Measurements from ENCODE around the gene LRP5. TPM values are rescaled to one million over a fixed set of nuclear protein-coding genes. Genes with fewer than 3 reads are reported as not detected.
A peak's percentile ranks its signal among the peaks of the same experiment; 100 is the strongest.

Gene LRP5
- total and polyA plus RNA-seq, 10 donors = 3.9 to 21.8 (median 14.1) TPM

DNA sequence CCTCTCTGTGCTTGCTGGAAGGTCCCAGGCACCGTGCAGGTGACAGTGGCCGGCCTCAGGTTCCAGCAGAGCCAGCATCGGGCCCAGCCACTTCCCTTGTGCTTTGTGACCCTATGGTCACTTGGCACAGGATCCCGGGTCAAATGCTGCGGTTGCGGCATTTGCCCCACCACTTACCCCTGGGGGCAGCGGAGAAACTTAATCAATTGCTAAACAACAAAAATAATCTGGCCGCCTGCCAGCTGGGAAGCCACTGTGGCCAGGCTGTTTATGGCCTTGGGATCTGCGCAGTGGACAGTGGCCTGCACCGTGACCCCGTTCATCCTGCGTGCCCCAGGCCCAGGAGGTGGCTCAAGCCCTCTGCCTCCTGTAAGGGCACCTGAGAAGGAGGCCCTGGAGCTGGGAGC is 65.0 kb downstream of the LRP5 start:
- intact Hi-C loops (cut with DNase I; ENCODE audit: low total_unique reads) = no loop called here

DNA sequence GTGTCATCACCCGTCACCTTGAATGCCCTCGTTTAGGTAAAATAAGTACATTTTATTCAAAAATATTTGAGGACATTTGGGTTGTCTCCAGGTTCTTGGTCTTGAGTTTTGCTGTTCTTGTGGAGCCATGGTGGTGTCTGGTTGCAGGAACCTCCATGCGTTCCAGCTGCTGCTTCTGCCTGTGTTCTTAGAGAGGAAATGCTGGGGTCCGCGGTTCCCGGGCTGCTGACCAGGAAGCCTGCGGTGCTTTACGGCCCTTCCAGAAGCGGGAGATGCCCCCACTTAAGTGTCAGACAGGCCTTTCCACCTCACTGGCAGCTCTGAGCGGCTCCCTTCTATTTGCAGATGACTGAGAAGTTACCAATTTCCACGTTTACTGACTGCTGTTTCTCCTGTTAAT is 66.8 kb downstream of the LRP5 start:
- WGBS, 5 donors = 40 to 59% (median 45%) methylated on average over 11 of the region's 11 CpGs
- peaks cover 0 to 16% (median 0%) of the 10 kb centered on the region in 7 donors for H3K27me3 ChIP-seq (replicated peaks in 1 of 7)
- no peak for TF ChIP-seq POLR2A (IDR thresholded peaks at IDR 0.05)
- TF ChIP-seq POLR2AphosphoS5 (IDR thresholded peaks at IDR 0.05) = no peak
- TF ChIP-seq, protein P1, sequence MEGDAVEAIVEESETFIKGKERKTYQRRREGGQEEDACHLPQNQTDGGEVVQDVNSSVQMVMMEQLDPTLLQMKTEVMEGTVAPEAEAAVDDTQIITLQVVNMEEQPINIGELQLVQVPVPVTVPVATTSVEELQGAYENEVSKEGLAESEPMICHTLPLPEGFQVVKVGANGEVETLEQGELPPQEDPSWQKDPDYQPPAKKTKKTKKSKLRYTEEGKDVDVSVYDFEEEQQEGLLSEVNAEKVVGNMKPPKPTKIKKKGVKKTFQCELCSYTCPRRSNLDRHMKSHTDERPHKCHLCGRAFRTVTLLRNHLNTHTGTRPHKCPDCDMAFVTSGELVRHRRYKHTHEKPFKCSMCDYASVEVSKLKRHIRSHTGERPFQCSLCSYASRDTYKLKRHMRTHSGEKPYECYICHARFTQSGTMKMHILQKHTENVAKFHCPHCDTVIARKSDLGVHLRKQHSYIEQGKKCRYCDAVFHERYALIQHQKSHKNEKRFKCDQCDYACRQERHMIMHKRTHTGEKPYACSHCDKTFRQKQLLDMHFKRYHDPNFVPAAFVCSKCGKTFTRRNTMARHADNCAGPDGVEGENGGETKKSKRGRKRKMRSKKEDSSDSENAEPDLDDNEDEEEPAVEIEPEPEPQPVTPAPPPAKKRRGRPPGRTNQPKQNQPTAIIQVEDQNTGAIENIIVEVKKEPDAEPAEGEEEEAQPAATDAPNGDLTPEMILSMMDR (IDR thresholded peaks at IDR 0.05 in 8 of 11, conservative IDR thresholded peaks at IDR 0.05 in 3 of 11) = no peak
- H3K36me3 ChIP-seq = no peaks in the 10 kb centered on the region
- peaks cover 54 to 95% (median 74%) of the 10 kb centered on the region in 6 donors for H3K4me1 ChIP-seq
- no peak overlapping the region for H3K4me3 ChIP-seq
- intact Hi-C loops (cut with DNase I; ENCODE audit: low total_unique reads) = no loop called here
- H3K9me3 ChIP-seq = no peaks in the 10 kb centered on the region
- no peak for DNase-seq
- H3K27ac ChIP-seq = peak overlapping the region in 1 of 8 donors; percentile 72

More for the DNA sequence above, 65.0 kb downstream of the LRP5 start:
- peak overlapping the region in 1 of 8 donors; percentile 1 for H3K27ac ChIP-seq
- 31 to 74% (median 66%) methylated on average over 5 to 12 of the region's 12 CpGs for WGBS, 5 donors
- no peak overlapping the region for H3K4me3 ChIP-seq
- no peaks in the 10 kb centered on the region for H3K9me3 ChIP-seq
- DNase-seq = no peak
- TF ChIP-seq, protein P1 (IDR thresholded peaks at IDR 0.05 in 8 of 11, conservative IDR thresholded peaks at IDR 0.05 in 3 of 11) = no peak
- peak; percentile 47 to 71 (median 66) for TF ChIP-seq POLR2AphosphoS5 (IDR thresholded peaks at IDR 0.05)
- TF ChIP-seq POLR2A (IDR thresholded peaks at IDR 0.05) = no peak
- no peaks in the 10 kb centered on the region for H3K36me3 ChIP-seq
- peaks cover 47 to 95% (median 74%) of the 10 kb centered on the region in 6 donors for H3K4me1 ChIP-seq
- H3K27me3 ChIP-seq (replicated peaks in 1 of 7) = peaks cover 0 to 34% (median 0%) of the 10 kb centered on the region in 7 donors

DNA sequence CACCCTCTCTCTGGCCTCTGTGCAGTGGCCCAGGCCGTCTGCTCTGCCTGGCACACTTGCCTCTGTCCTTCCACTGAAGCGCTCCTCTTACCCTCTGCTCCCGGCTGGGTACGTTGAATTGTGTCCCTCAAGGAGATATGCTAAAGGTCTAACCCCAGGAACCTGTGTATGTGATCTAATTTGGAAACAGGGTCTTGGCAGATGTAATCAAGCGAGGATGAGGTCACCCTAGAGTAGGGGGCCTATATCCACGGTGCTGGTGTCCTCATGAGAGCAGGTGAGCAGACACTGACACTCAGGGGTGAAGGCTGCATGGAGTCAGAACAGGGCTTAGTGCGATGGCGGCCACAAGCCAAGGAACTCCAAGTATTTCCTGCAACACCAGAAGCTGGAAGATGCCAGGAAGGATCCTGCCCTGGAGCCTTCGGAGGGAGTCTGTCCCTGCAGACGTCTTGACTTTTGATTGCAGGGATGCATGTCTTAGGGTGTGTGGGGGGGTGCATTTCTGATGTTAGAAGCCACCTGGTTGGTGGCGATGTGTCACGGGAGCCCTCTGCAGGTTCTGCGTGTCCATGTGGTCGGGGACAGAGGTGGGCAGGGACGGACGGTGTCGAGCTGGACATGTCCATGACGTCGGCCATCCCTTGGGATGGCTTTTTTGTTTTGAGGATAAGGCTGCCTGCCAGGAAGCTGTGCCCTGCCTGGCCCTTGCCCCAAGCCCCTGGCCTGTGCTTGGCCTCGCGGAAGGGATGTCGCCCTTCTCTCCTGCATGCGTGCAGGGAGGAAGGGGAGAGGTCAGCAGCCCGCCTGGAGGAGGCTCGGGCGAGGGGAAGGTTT is 68.6 kb downstream of the LRP5 start:
- TF ChIP-seq POLR2AphosphoS5 (IDR thresholded peaks at IDR 0.05) = peak; percentile 76 to 87 (median 86)
- TF ChIP-seq, protein P1 (IDR thresholded peaks at IDR 0.05 in 8 of 11, conservative IDR thresholded peaks at IDR 0.05 in 3 of 11) = no peak
- DNase-seq = no peak
- intact Hi-C loops (cut with DNase I; ENCODE audit: low total_unique reads) = no loop called here
- H3K4me1 ChIP-seq = peaks cover 46 to 81% (median 62%) of the 10 kb centered on the region in 6 donors
- no peaks in the 10 kb centered on the region for H3K9me3 ChIP-seq
- H3K27me3 ChIP-seq (replicated peaks in 1 of 7) = peaks cover 0 to 6% (median 0%) of the 10 kb centered on the region in 7 donors
- WGBS, 5 donors = 45 to 55% (median 50%) methylated on average over 22 to 26 of the region's 26 CpGs
- peak overlapping the region in 1 of 8 donors; percentile 40 for H3K4me3 ChIP-seq
- no peaks in the 10 kb centered on the region for H3K36me3 ChIP-seq
- peak overlapping the region; percentile 21 to 72 (median 64) for H3K27ac ChIP-seq

DNA sequence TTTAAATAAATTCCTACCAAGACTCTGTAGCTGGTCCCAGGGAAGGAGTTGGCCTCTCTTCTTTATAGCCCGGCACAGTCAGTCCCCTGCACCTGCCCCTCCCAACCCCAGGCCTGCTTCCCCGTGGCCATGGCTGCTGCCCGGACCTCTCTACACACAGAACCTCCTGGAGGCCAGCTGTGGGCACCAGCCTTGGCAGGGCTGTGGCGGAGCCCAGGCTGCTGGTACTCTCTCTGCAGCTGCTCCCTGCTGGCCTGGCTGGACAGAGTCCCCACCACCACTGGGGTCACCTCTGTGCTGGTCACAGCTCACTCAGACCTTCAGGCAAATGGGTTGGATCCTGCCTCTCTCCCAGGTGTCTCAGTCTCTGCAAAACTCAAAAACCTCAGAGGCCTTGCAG is 69.3 kb downstream of the LRP5 start:
- H3K36me3 ChIP-seq = peaks cover 0 to 6% (median 0%) of the 10 kb centered on the region in 6 donors
- TF ChIP-seq, protein P1 (IDR thresholded peaks at IDR 0.05 in 8 of 11, conservative IDR thresholded peaks at IDR 0.05 in 3 of 11) = no peak
- TF ChIP-seq POLR2AphosphoS5 (IDR thresholded peaks at IDR 0.05) (no peak), POLR2A (IDR thresholded peaks at IDR 0.05) (no peak)
- DNase-seq = no peak
- peak overlapping the region; percentile 21 to 72 (median 64) for H3K27ac ChIP-seq
- intact Hi-C loops (cut with DNase I; ENCODE audit: low total_unique reads) = no loop called here
- 35 to 64% (median 47%) methylated on average over 4 of the region's 4 CpGs for WGBS, 5 donors
- peaks cover 0 to 6% (median 0%) of the 10 kb centered on the region in 7 donors for H3K27me3 ChIP-seq (replicated peaks in 1 of 7)
- no peak overlapping the region for H3K4me3 ChIP-seq
- no peaks in the 10 kb centered on the region for H3K9me3 ChIP-seq
- H3K4me1 ChIP-seq = peaks cover 46 to 77% (median 60%) of the 10 kb centered on the region in 6 donors
